Stimulated activated CD8-positive, alpha-beta memory T cell treated with anti-CD3 and anti-CD28 coated beads, Interleukin-4, amount 100 ng/mL, for 1 hour (primary cell): ENCODE measurements around the gene CRYAA.

Experiments
- DNase-seq, 2 donors: peaks; one replicate each; pipeline ENCODE4 v3.0.0-alpha.2; 2020; ENCODE audit warnings: low read depth in 2 of 2, low spot score in 1 of 2

The CRYAA gene

DNA sequence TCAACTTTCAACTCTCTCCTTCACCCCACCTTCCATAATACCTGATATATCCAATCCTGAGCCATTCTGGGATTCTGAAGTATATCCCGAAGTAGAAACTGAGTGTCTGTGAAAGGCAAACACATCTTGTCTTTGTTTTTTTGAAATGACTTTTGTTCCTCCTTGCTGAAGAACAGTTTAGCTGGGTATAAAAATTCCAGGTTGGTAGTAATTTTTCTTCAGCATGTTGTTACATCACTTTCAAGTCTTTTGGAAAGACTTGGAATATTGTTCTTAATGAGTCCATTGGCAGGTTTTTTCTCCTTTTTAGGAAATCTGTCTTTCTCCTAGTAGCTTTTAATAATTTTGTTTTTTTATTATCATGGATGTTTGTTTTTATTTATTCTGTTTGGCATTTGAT, 32.7 kb downstream of the CRYAA start:
- DNase-seq, result no peak

DNA sequence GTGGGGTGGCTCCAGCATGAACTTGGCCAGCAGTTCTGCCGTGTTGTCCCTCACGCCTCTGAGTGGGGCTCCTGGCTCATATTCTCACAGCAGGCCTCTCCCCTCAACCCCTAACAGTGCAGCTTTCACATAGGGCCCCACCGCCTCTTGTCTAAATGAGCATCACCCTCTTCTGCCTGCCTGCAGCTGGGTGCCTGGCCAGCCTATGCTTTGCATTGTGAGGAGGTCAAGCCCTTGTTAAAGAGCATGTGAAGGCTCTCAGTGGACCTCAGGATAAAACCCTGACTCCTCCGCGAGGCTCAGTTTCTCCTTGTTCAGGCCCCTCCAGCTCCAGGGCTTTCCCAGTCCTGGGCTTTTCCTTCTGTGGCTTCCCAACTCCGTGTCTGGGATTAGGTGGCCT, 34.8 kb downstream of the CRYAA start:
- no peak for DNase-seq

- no peak for DNase-seq
These were observed 35.8 kb downstream of the CRYAA start for GRCh38 chr21:43204638-43205037.

- no peak for DNase-seq
These were observed 37.6 kb downstream of the CRYAA start for GRCh38 chr21:43206231-43207042.

GRCh38 chr21:43207043-43207315, 38.2 kb downstream of the CRYAA start:
- DNase-seq, result no peak

DNA sequence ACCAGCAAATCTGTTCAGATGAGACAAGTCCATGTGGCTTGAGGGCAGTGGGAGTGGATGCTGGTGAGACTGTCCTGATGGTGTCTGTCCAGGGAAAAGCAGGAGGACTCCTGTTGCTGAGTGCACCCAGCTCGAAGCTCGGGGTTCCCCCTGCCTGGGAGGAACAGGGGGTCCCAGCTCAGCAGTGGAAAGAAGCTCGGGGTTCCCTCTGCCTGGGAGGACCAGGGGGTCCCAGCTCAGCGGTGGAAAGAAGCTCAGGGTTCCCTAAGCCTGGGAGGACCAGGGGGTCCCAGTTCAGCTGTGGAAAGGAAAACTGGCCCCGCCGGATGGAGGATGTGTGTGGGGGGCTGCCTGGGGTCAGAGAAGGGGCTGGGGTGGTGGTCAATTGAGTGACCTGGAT, 39.1 kb downstream of the CRYAA start:
- no peak for DNase-seq

GRCh38 chr21:43208561-43209332, 39.9 kb downstream of the CRYAA start:
- DNase-seq, result no peak

GRCh38 chr21:43209575-43210453, 41.0 kb downstream of the CRYAA start:
- DNase-seq, result no peak

DNA sequence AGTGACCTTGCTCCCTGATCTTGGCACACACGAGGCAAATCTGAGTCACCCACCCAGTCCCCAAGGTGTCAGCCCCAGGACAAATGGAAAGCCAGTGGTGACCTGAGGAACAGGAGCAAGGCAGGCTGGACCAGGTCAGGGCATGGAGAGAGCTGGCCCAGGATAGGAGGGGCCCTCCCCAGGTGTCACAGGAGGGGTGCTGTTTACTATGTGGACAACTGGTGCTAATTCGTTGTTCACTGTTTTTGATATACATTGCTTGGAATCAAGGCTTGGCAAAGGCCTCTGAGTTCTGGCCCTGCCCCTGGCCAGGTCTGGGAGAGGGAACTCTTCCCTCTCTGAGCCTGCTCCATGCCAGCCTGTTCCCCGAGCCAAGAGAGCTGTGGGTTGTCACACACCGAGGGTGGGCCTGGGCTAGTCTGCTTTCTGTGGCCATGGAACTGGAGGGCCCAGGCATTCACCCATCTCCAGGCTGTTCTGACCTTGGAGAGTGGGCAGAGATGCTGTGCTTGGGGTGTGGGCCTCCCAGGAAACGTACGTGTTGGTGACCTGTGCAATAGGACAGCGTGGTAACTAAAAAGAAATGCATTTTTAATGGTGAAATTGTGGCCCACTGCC, 41.8 kb downstream of the CRYAA start:
- DNase-seq, result no peak

- DNase-seq, result no peak
These were observed 42.4 kb downstream of the CRYAA start for GRCh38 chr21:43211072-43211759.

GRCh38 chr21:43211760-43212115, 42.9 kb downstream of the CRYAA start:
- no peak for DNase-seq
